ENCODE measurements around the gene MAP7. TPM values are rescaled to one million over a fixed set of nuclear protein-coding genes. Genes with fewer than 3 reads are reported as not detected.

Gene MAP7
- total RNA-seq, 6 donors from 2014 or later: 18.1 to 26.6 (median 24.2) TPM

DNA sequence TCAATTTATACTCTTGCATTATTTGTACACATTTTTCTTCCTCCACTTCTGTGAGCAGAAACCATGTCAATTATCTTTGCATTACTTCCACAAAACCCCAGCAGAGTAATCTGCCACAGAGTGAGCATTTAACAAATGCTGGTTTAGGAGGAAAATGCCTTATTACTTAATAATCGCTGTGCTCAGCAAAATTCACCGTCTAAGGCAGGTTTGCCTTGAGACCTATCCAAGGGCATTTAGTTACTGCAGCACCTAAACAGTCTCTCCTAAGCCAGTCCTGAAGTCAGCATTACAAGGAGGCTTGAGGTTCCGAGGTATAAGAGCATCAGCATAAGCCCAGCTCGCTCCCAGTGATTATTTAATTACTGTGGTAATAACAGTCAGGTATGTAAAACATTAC, 28.3 kb downstream of the MAP7 start:
- no peaks in the 10 kb centered on the region for H3K27me3 ChIP-seq
- WGBS, 2 donors: 87 to 88% methylated on average over 4 of the region's 4 CpGs

DNA sequence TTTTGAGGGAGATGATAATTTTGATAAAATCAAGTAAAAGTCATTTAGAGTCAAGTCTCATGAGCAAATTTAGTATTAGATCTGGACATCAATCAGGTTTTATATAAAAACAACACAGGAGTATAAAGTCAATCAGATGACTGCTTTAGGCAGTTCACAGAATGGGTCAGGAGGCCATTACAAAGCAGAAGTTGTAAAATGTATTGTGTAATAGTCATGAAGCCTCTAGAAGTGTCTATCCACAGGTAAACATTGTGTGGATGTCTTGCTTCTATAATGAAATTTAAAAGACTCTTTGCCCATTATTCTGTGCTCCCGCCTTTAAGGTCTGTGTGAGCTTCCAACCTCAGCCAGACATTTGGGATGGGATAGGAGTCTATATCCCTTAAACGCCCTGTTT, 28.8 kb downstream of the MAP7 start:
- H3K4me3 ChIP-seq: no peak overlapping the region
- no peak for DNase-seq
- no peaks in the 10 kb centered on the region for H3K36me3 ChIP-seq
- 48 to 73% methylated on average over 2 of the region's 2 CpGs for WGBS, 2 donors
- ATAC-seq (ENCODE audit: low FRiP score in 2 of 2): no peak
- H3K27me3 ChIP-seq: no peaks in the 10 kb centered on the region
- no peak overlapping the region for H3K27ac ChIP-seq
- no peaks in the 10 kb centered on the region for H3K9me3 ChIP-seq
- TF ChIP-seq, protein P1, sequence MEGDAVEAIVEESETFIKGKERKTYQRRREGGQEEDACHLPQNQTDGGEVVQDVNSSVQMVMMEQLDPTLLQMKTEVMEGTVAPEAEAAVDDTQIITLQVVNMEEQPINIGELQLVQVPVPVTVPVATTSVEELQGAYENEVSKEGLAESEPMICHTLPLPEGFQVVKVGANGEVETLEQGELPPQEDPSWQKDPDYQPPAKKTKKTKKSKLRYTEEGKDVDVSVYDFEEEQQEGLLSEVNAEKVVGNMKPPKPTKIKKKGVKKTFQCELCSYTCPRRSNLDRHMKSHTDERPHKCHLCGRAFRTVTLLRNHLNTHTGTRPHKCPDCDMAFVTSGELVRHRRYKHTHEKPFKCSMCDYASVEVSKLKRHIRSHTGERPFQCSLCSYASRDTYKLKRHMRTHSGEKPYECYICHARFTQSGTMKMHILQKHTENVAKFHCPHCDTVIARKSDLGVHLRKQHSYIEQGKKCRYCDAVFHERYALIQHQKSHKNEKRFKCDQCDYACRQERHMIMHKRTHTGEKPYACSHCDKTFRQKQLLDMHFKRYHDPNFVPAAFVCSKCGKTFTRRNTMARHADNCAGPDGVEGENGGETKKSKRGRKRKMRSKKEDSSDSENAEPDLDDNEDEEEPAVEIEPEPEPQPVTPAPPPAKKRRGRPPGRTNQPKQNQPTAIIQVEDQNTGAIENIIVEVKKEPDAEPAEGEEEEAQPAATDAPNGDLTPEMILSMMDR (IDR thresholded peaks at IDR 0.05): no peak
- no peak for TF ChIP-seq EP300 (IDR thresholded peaks at IDR 0.05)
- TF ChIP-seq POLR2AphosphoS5 (IDR thresholded peaks at IDR 0.05): no peak
- no peak for TF ChIP-seq POLR2A (IDR thresholded peaks at IDR 0.05)
- peaks cover 0 to 15% (median 2%) of the 10 kb centered on the region in 4 donors for H3K4me1 ChIP-seq

More for the DNA sequence above, 28.3 kb downstream of the MAP7 start:
- Histone ChIP-seq H3K27ac (no peak overlapping the region), H3K9me3 (no peaks in the 10 kb centered on the region), H3K4me1 (peaks cover 0 to 18% (median 6%) of the 10 kb centered on the region in 4 donors), H3K4me3 (no peak overlapping the region), H3K36me3 (no peaks in the 10 kb centered on the region)
- ATAC-seq (ENCODE audit: low FRiP score in 2 of 2) (no peak), DNase-seq (no peak)
- TF ChIP-seq POLR2AphosphoS5 (IDR thresholded peaks at IDR 0.05): no peak
- no peak for TF ChIP-seq POLR2A (IDR thresholded peaks at IDR 0.05)
- TF ChIP-seq, protein P1 (IDR thresholded peaks at IDR 0.05): no peak
- no peak for TF ChIP-seq EP300 (IDR thresholded peaks at IDR 0.05)

DNA sequence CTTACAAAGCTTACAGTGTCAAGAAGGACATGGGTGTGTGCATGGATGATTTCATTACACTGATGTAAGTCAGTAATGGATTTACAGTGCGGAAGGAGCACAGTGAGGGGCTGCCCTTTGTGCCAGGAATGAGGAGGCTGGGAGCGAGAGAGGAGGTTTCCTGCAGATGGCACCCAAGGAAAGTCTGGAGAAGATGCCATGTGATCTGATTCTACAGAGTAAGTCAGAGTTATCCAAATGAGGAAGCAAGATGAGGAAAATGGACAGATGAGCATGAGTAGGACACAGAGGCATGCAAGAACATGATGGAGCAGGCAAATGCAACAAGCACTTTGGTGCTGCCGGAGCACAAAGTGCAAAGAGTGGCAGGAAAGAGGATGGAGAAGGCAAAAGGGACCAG, 29.7 kb downstream of the MAP7 start:
- Histone ChIP-seq H3K4me1 (peaks cover 0 to 5% (median 0%) of the 10 kb centered on the region in 4 donors), H3K36me3 (no peaks in the 10 kb centered on the region), H3K9me3 (no peaks in the 10 kb centered on the region), H3K27ac (no peak overlapping the region), H3K27me3 (no peaks in the 10 kb centered on the region), H3K4me3 (no peak overlapping the region)
- no peak for ATAC-seq (ENCODE audit: low FRiP score in 2 of 2)
- WGBS, 2 donors: 87 to 89% methylated on average over 3 of the region's 3 CpGs
- TF ChIP-seq POLR2AphosphoS5 (IDR thresholded peaks at IDR 0.05): no peak
- no peak for TF ChIP-seq POLR2A (IDR thresholded peaks at IDR 0.05)
- TF ChIP-seq, protein P1 (IDR thresholded peaks at IDR 0.05): no peak
- no peak for TF ChIP-seq EP300 (IDR thresholded peaks at IDR 0.05)
- DNase-seq: no peak

DNA sequence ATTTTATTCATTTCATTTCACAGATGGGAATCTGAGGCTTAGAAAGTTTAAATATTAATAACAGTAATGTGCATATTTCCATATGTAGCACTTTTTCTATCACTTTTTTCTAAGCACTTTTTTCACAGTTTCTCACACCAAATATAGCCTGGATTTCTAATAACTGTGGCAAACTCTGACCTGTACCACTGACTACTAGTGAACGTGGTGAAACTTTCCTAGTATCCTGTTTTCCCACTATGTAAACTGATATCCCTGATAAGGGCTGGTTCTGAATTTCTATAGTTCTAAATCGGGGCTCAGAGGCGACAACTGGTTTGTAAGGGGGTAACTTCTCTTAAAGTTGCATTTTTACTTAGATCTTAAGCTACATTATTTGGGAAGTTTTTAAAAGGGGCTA, 32.6 kb downstream of the MAP7 start:
- H3K36me3 ChIP-seq: no peaks in the 10 kb centered on the region
- DNase-seq: no peak
- no peaks in the 10 kb centered on the region for H3K9me3 ChIP-seq
- TF ChIP-seq POLR2AphosphoS5 (IDR thresholded peaks at IDR 0.05): no peak
- no peak for TF ChIP-seq POLR2A (IDR thresholded peaks at IDR 0.05)
- no peak for TF ChIP-seq EP300 (IDR thresholded peaks at IDR 0.05)
- TF ChIP-seq, protein P1 (IDR thresholded peaks at IDR 0.05): no peak
- no peaks in the 10 kb centered on the region for H3K4me1 ChIP-seq
- no peak for ATAC-seq (ENCODE audit: low FRiP score in 2 of 2)
- WGBS, 2 donors: 70 to 76% methylated on average over 3 of the region's 3 CpGs
- no peak overlapping the region for H3K4me3 ChIP-seq
- H3K27me3 ChIP-seq: no peaks in the 10 kb centered on the region
- H3K27ac ChIP-seq: no peak overlapping the region

DNA sequence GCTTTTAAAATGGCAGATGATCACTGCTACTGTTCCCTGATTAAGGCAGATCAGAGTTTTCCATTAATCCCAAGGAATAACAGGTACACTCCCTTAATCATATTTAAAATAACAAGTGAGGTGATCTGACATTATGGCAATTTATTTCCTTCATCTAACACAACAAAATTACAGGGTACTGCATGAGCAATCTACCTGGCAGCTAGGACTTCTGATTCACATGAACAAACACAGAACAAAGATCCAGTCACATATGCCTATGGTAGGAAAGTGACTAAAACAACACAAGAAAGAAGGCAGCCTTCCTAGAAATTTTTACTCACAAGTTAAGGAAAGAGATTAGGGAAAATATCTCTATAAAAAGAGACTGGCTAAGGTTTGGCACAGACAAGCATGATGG, 33.2 kb downstream of the MAP7 start:
- no peaks in the 10 kb centered on the region for H3K4me1 ChIP-seq
- H3K27ac ChIP-seq: no peak overlapping the region
- no peaks in the 10 kb centered on the region for H3K27me3 ChIP-seq
- H3K4me3 ChIP-seq: no peak overlapping the region
- TF ChIP-seq POLR2A (IDR thresholded peaks at IDR 0.05) (no peak), EP300 (IDR thresholded peaks at IDR 0.05) (no peak), POLR2AphosphoS5 (IDR thresholded peaks at IDR 0.05) (no peak)
- TF ChIP-seq, protein P1 (IDR thresholded peaks at IDR 0.05): no peak
- DNase-seq (no peak), ATAC-seq (ENCODE audit: low FRiP score in 2 of 2) (no peak)
- no peaks in the 10 kb centered on the region for H3K36me3 ChIP-seq
- H3K9me3 ChIP-seq: no peaks in the 10 kb centered on the region
